Keratinocyte (primary cell): ENCODE results near the gene CAV2. TPM values are rescaled to one million over a fixed set of nuclear protein-coding genes. Genes with fewer than 3 reads are reported as not detected.

ENCODE experiments used
- DNase-seq: peaks from one replicate; pipeline ENCODE4 v3.0.0-alpha.2; 2011; ENCODE audit warnings: low read depth, missing footprints, low spot score
- FAIRE-seq: peaks from 2 replicates; lab custom pipeline; 2011; peaks lifted over from hg19 to GRCh38; lab: Jason Lieb, UNC
- H2AFZ ChIP-seq: 2 replicates; pipeline ENCODE4 v1.6.0; 2012; ENCODE audit warnings: low read length, control low read depth, inconsistent platforms; ENCODE audit not compliant: control insufficient read depth
- H3K27ac ChIP-seq: 2 replicates; pipeline ENCODE4 v1.5.1; 2011; ENCODE audit warnings: low read length; ENCODE audit not compliant: control insufficient read depth, insufficient read depth
- H3K27me3 ChIP-seq: 3 replicates; pipeline ENCODE4 v1.6.0; 2011; ENCODE audit warnings: low read length; ENCODE audit not compliant: control insufficient read depth, insufficient read depth; ENCODE audit errors: extremely low read depth
- H3K36me3 ChIP-seq, 2 experiments: 2 replicates in 1 of 2; 3 replicates in 1 of 2; pipeline ENCODE4 v1.5.1; 2011; ENCODE audit warnings: low read length in 2 of 2, mild to moderate bottlenecking in 1 of 2; ENCODE audit not compliant: control insufficient read depth in 2 of 2, insufficient read depth in 2 of 2; ENCODE audit errors: extremely low read depth in 1 of 2
- H3K4me1 ChIP-seq: 3 replicates; pipeline ENCODE4 v1.5.1; 2011; ENCODE audit warnings: low read length; ENCODE audit not compliant: control insufficient read depth, insufficient read depth; ENCODE audit errors: extremely low read depth
- H3K4me2 ChIP-seq: 3 replicates; pipeline ENCODE4 v1.6.0; 2011; ENCODE audit warnings: low read depth, low read length; ENCODE audit not compliant: control insufficient read depth, insufficient read depth; ENCODE audit errors: extremely low read depth
- H3K4me3 ChIP-seq, 3 experiments: fragments of 200-600 bp in 1 of 3; sonication (generic) in 1 of 3; 2 replicates in 2 of 3; 3 replicates in 1 of 3; pipeline ENCODE4 v1.5.1; 2011 to 2016; ENCODE audit warnings: low read length in 3 of 3, mild to moderate bottlenecking in 3 of 3, control low read depth in 2 of 3, inconsistent platforms in 1 of 3, low read depth in 1 of 3, mixed read lengths in 1 of 3, mixed run types in 1 of 3, moderate library complexity in 1 of 3; ENCODE audit not compliant: control insufficient read depth in 2 of 3, insufficient read depth in 2 of 3; ENCODE audit errors: extremely low read depth in 1 of 3
- H3K79me2 ChIP-seq: 2 replicates; pipeline ENCODE4 v1.6.0; 2012; ENCODE audit warnings: low read length; ENCODE audit not compliant: control insufficient read depth, insufficient read depth
- H3K9ac ChIP-seq: 3 replicates; pipeline ENCODE4 v1.6.0; 2011; ENCODE audit warnings: low read length; ENCODE audit not compliant: control insufficient read depth, insufficient read depth; ENCODE audit errors: extremely low read depth
- H3K9me1 ChIP-seq: 3 replicates; pipeline ENCODE4 v1.6.0; 2011; ENCODE audit warnings: low read length; ENCODE audit not compliant: control insufficient read depth, insufficient read depth; ENCODE audit errors: extremely low read depth
- H3K9me3 ChIP-seq: 2 replicates; pipeline ENCODE4 v1.5.1; 2012; ENCODE audit warnings: low read depth, low read length; ENCODE audit not compliant: control insufficient read depth
- H4K20me1 ChIP-seq: 3 replicates; pipeline ENCODE4 v1.6.0; 2011; ENCODE audit warnings: low read length; ENCODE audit not compliant: control insufficient read depth, insufficient read depth; ENCODE audit errors: extremely low read depth
- EZH2 ChIP-seq: IDR thresholded peaks from one replicate; pipeline ENCODE4 v1.6.1; 2012; ENCODE audit warnings: inconsistent platforms, mild to moderate bottlenecking, low read length, moderate library complexity
- dilution Hi-C: fragments of 300-500 bp; cut with MboI; formaldehyde crosslinking; loops from one replicate; pipeline ENCODE4 v1.7.0; 2020; ENCODE audit warnings: low sequenced_read_pairs; ENCODE audit not compliant: extremely low pct_ligation_motif_present
- polyA plus RNA-seq, 5 experiments: library from polyadenylated mRNA; depleted of rRNA in 3 of 5; stranded (reverse) in 3 of 5; stranded (forward) in 1 of 5; unstranded in 1 of 5; fragments of >200 nt; gene quantifications; 1 replicate in 1 of 5; 2 replicates in 3 of 5; 3 replicates in 1 of 5; pipeline versions ENCODE4 v1.2.1 to v1.2.3, GENCODE V29; 2011 to 2012; ENCODE audit warnings: missing spikeins in 2 of 5, low read depth in 1 of 5, low replicate concordance in 1 of 5
- TF ChIP-seq, protein P1 (sequence below), 3 experiments: IDR thresholded peaks in 1 of 3; conservative IDR thresholded peaks in 1 of 3; optimal IDR thresholded peaks in 1 of 3; 2 replicates in 2 of 3; 3 replicates in 1 of 3; pipeline versions ENCODE3 to v1.5.1; 2011; ENCODE audit warnings: low read length in 3 of 3, mild to moderate bottlenecking in 3 of 3, moderate library complexity in 2 of 3, control low read depth in 1 of 3, inconsistent platforms in 1 of 3; ENCODE audit not compliant: insufficient read depth in 2 of 3; ENCODE audit errors: extremely low read depth in 1 of 3

The CAV2 gene
- polyA plus RNA-seq, 1 donor (not counting 4 experiments of a cell fraction or from before 2014, with no cell fraction given) = 631 TPM

DNA sequence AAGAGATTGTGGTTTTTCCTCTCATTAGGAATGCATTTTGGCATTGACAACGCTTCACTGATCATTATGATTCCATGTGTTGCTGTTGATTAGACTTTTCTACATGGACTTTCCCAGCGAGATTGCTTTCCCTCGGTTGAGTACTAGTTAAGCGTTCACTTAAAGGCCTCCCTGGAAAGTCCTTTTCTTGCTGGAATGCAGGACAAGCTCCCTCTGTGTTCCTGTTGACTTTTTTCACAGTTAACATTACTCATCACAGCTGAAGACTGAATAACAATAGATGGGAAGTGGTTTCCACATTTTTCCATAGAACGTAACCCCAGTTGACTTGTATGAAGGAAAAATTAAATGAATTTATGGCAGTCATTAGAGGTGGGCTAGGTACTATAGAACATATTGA, 22.7 kb downstream of the CAV2 start:
- peaks cover 51% of the 10 kb centered on the region for H3K4me1 ChIP-seq
- H3K9me1 ChIP-seq = no peaks in the 10 kb centered on the region
- peaks cover 6 to 11% of the 10 kb centered on the region in 2 experiments for H3K36me3 ChIP-seq
- DNase-seq (no peak), FAIRE-seq (peak; percentile 73)
- H3K9ac ChIP-seq = peak overlapping the region; percentile 60
- no peaks in the 10 kb centered on the region for H3K27me3 ChIP-seq
- H4K20me1 ChIP-seq = no peaks in the 10 kb centered on the region
- peak overlapping the region; percentile 98 for H3K27ac ChIP-seq
- dilution Hi-C loops = loop anchor here (25.0 kb wide), 1 partner anchor 260 kb away; no protein-coding TSS in a partner anchor
- TF ChIP-seq EZH2 = no peak
- TF ChIP-seq, protein P1, sequence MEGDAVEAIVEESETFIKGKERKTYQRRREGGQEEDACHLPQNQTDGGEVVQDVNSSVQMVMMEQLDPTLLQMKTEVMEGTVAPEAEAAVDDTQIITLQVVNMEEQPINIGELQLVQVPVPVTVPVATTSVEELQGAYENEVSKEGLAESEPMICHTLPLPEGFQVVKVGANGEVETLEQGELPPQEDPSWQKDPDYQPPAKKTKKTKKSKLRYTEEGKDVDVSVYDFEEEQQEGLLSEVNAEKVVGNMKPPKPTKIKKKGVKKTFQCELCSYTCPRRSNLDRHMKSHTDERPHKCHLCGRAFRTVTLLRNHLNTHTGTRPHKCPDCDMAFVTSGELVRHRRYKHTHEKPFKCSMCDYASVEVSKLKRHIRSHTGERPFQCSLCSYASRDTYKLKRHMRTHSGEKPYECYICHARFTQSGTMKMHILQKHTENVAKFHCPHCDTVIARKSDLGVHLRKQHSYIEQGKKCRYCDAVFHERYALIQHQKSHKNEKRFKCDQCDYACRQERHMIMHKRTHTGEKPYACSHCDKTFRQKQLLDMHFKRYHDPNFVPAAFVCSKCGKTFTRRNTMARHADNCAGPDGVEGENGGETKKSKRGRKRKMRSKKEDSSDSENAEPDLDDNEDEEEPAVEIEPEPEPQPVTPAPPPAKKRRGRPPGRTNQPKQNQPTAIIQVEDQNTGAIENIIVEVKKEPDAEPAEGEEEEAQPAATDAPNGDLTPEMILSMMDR (optimal IDR thresholded peaks at IDR 0.05 in 1 of 3, IDR thresholded peaks at IDR 0.05 in 1 of 3, conservative IDR thresholded peaks at IDR 0.05 in 1 of 3; ENCODE audit: extremely low read depth in 1 of 3, insufficient read depth in 2 of 3, low read length in 3 of 3) = no peak
- H2AFZ ChIP-seq = no peak overlapping the region
- peaks cover 28% of the 10 kb centered on the region for H3K79me2 ChIP-seq
- H3K4me3 ChIP-seq = peak overlapping the region in 2 of 3 experiments; percentile 6 to 15
- no peaks in the 10 kb centered on the region for H3K9me3 ChIP-seq
- peak overlapping the region; percentile 95 for H3K4me2 ChIP-seq

DNA sequence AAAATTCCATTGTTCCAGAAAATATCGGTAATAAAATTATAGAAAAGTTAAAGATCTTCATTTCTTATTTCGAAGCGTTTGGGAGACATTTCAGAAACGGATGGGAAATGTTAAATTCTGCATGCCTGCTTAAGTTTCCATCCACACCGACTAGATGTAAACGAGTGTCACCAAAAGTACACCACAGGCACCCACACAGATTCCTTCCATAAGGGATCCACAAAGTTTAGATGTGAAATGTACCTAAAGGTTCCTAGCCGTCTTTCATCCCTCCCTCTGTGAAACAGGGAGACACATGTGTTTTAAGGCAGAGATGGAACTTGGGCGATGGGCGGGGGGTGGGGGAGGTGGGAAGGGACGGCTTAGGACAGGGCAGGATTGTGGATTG, 24.7 kb downstream of the CAV2 start:
- H3K9ac ChIP-seq = peak overlapping the region; percentile 100
- peaks cover 47% of the 10 kb centered on the region for H3K79me2 ChIP-seq
- H3K27ac ChIP-seq = peak overlapping the region; percentile 98
- no peaks in the 10 kb centered on the region for H3K27me3 ChIP-seq
- H2AFZ ChIP-seq = no peak overlapping the region
- H3K9me1 ChIP-seq = no peaks in the 10 kb centered on the region
- DNase-seq (no peak), FAIRE-seq (no peak)
- H4K20me1 ChIP-seq = peaks cover 3% of the 10 kb centered on the region
- H3K4me3 ChIP-seq = peak overlapping the region; percentile 19 to 67 (median 63)
- peak overlapping the region; percentile 95 for H3K4me2 ChIP-seq
- H3K4me1 ChIP-seq = peaks cover 69% of the 10 kb centered on the region
- no peaks in the 10 kb centered on the region for H3K9me3 ChIP-seq
- dilution Hi-C loops = loop anchor here (25.0 kb wide), 1 partner anchor 262 kb away; no protein-coding TSS in a partner anchor
- TF ChIP-seq, protein P1 (optimal IDR thresholded peaks at IDR 0.05 in 1 of 3, IDR thresholded peaks at IDR 0.05 in 1 of 3, conservative IDR thresholded peaks at IDR 0.05 in 1 of 3; ENCODE audit: extremely low read depth in 1 of 3, insufficient read depth in 2 of 3, low read length in 3 of 3) = no peak
- no peak for TF ChIP-seq EZH2
- peaks cover 12 to 19% of the 10 kb centered on the region in 2 experiments for H3K36me3 ChIP-seq
